K562 (cell line): ENCODE data around the gene AHSP. TPM values are rescaled to one million over a fixed set of nuclear protein-coding genes. Genes with fewer than 3 reads are reported as not detected.
"Not testable (repeated sequence)": the region's sequence is repeated elsewhere in the genome, so short reads cannot be mapped to it uniquely, and the experiment has no call there.

ENCODE experiments used
- ATAC-seq: fragments of 200-7000 bp; cut with Tn5 transposase; 3 replicates; pipeline ENCODE4 v1.9.1; 2020; ENCODE audit warnings: moderate library complexity
- BruUV-seq: library from RNA; stranded (reverse); fragments of 400-500 nt; replicated peaks from 2 replicates; lab custom pipeline; 2021; lab: Mats Ljungman, UMichigan
- CTCF ChIA-PET: fragments of 300-600 bp; formaldehyde crosslinking; extraction: SDS; loops from one replicate; lab custom pipeline; 2021; ENCODE audit warnings: low intra/inter-chr PET ratio; lab: Yijun Ruan, JAX
- POLR2A ChIA-PET: fragments of 300-600, 350-650 bp; sonication (Branson Sonifier 250); formaldehyde crosslinking; extraction: SDS; loops from one replicate; lab custom pipeline; 2021; ENCODE audit warnings: antibody characterized with exemption, inconsistent platforms; lab: Yijun Ruan, JAX
- DNase-seq, 4 experiments: peaks; one replicate each; pipeline versions ENCODE4 v3.0.0 to v3.0.0-alpha.2; 2011 to 2018; ENCODE audit warnings: low spot score in 3 of 4, mixed read lengths in 3 of 4; ENCODE audit errors: extremely low read depth in 1 of 4
- FAIRE-seq: peaks from 2 replicates; lab custom pipeline; 2011; peaks lifted over from hg19 to GRCh38; lab: Jason Lieb, UNC
- H2AFZ ChIP-seq: 2 replicates; pipeline ENCODE4 v1.6.0; 2011; ENCODE audit warnings: low read depth, low read length, control low read depth, inconsistent platforms
- H3K27ac ChIP-seq: fragments of 200-600 bp; 3 replicates; pipeline ENCODE4 v1.8.0; 2011; ENCODE audit warnings: low read depth, mild to moderate bottlenecking, control low read depth, inconsistent platforms, low read length, moderate library complexity, mixed read lengths; ENCODE audit errors: extremely low read depth
- H3K27me3 ChIP-seq, 2 experiments: fragments of 300-600 bp in 1 of 2; 2 replicates in 1 of 2; 3 replicates in 1 of 2; pipeline versions ENCODE4 v1.6.0 to v1.8.0; 2011; ENCODE audit warnings: inconsistent platforms in 2 of 2, low read length in 2 of 2, mild to moderate bottlenecking in 1 of 2, mixed read lengths in 1 of 2, moderate library complexity in 1 of 2; ENCODE audit not compliant: control insufficient read depth in 2 of 2, insufficient read depth in 2 of 2
- H3K36me3 ChIP-seq: fragments of 300-600 bp; 3 replicates; pipeline ENCODE4 v1.8.0; 2011; ENCODE audit warnings: mild to moderate bottlenecking, low read length, inconsistent platforms; ENCODE audit not compliant: control insufficient read depth, insufficient read depth
- H3K4me1 ChIP-seq, 2 experiments: fragments of 200-600 bp in 1 of 2; replicated peaks in 1 of 2; 2 replicates in 1 of 2; 3 replicates in 1 of 2; pipeline versions ENCODE4 v1.5.1 to v1.8.0; 2011; ENCODE audit warnings: inconsistent platforms in 2 of 2, low read length in 2 of 2, mild to moderate bottlenecking in 1 of 2, mixed read lengths in 1 of 2, moderate library complexity in 1 of 2; ENCODE audit not compliant: control insufficient read depth in 2 of 2, insufficient read depth in 2 of 2
- H3K4me2 ChIP-seq: 2 replicates; pipeline ENCODE4 v1.6.1; 2011; ENCODE audit warnings: low read length, control low read depth, inconsistent platforms, mixed read lengths; ENCODE audit not compliant: insufficient read depth
- H3K4me3 ChIP-seq: fragments of 200-600 bp; sonication (generic), shearing (Covaris generic); 2 replicates; pipeline ENCODE4 v1.5.1; 2016; ENCODE audit warnings: control low read depth, inconsistent platforms
- H3K79me2 ChIP-seq: fragments of 200-600 bp; 3 replicates; pipeline ENCODE4 v1.8.0; 2011; ENCODE audit warnings: low read length, inconsistent platforms; ENCODE audit not compliant: control insufficient read depth, insufficient read depth
- H3K9ac ChIP-seq, 2 experiments: 2 replicates each; pipeline versions ENCODE4 v1.6.0 to v1.6.1; 2011; ENCODE audit warnings: low read depth in 2 of 2, low read length in 2 of 2, control low read depth in 1 of 2, inconsistent platforms in 1 of 2, mild to moderate bottlenecking in 1 of 2, mixed read lengths in 1 of 2; ENCODE audit not compliant: insufficient read depth in 1 of 2
- H3K9me1 ChIP-seq: one replicate; pipeline ENCODE4 v1.6.0; 2011; ENCODE audit warnings: inconsistent platforms, mild to moderate bottlenecking, low read length, moderate library complexity; ENCODE audit not compliant: control insufficient read depth, insufficient read depth
- H3K9me3 ChIP-seq: replicated peaks from 2 replicates; pipeline ENCODE4 v1.5.1; 2011; ENCODE audit warnings: low read depth, low read length, inconsistent platforms; ENCODE audit not compliant: control insufficient read depth, insufficient read depth
- H4K20me1 ChIP-seq: replicated peaks from 2 replicates; pipeline ENCODE4 v1.6.1; 2011; ENCODE audit warnings: low read length, inconsistent platforms, mixed read lengths; ENCODE audit not compliant: control insufficient read depth, insufficient read depth
- CHD4 ChIP-seq: fragments of 200-600 bp; sonication (generic); IDR thresholded peaks from 3 replicates; pipeline ENCODE4 v1.6.1; 2012; ENCODE audit warnings: low read depth, mild to moderate bottlenecking, mixed read lengths, low read length, inconsistent platforms; ENCODE audit not compliant: insufficient read depth, insufficient replicate concordance, poor library complexity, severe bottlenecking
- POLR2G ChIP-seq: fragments of 200-400 bp; formaldehyde crosslinking; IDR thresholded peaks from 2 replicates; pipeline ENCODE4 v1.6.1; 2017; ENCODE audit warnings: low read depth, mild to moderate bottlenecking, antibody characterized with exemption, low read length, moderate library complexity
- WGBS: fragments of 100-300 bp; shearing (Covaris generic); methylation state at CpG from one replicate; pipeline ENCODE4 v1.1.6; 2016; ENCODE audit warnings: low coverage, mixed read lengths; ENCODE audit not compliant: insufficient coverage; ENCODE audit errors: missing lambda C conversion rate; 5-methylcytosine and 5-hydroxymethylcytosine counted together
- in situ Hi-C: fragments of 300-500 bp; cut with MboI; formaldehyde crosslinking; loops from 4 replicates; pipeline ENCODE4 v1.15.0; 2018; ENCODE audit warnings: inconsistent platforms, mixed read lengths
- intact Hi-C: fragments of 100-400 bp; cut with micrococcal nuclease; formaldehyde crosslinking; loops from 2 replicates; pipeline ENCODE4 v1.14.2; 2022
- polyA plus RNA-seq, 8 experiments: library from polyadenylated mRNA; depleted of rRNA in 4 of 8; stranded (reverse) in 5 of 8; unstranded in 3 of 8; fragments of >200 nt; fragmentation: Nextera tagmentation in 2 of 8; fragmentation: Illumina TruSeq in 1 of 8; extraction: Ambion mirVana in 2 of 8; extraction: Trizol in 1 of 8; gene quantifications; 2 replicates each; pipeline versions ENCODE4 v1.2.1 to v1.2.3, GENCODE V29; 2011 to 2014; ENCODE audit warnings: inconsistent platforms in 1 of 8, missing spikeins in 1 of 8
- total RNA-seq, 7 experiments: library from RNA; depleted of rRNA in 6 of 7; stranded (reverse); fragments of >200 nt in 6 of 7; fragmentation: Illumina TruSeq in 2 of 7; extraction: Trizol in 2 of 7; gene quantifications; 2 replicates each; pipeline versions ENCODE4 v1.2.1 to v1.2.3, GENCODE V29; 2011 to 2021; ENCODE audit warnings: low replicate concordance in 1 of 7
- TF ChIP-seq, protein P1 (sequence below): IDR thresholded peaks from 2 replicates; pipeline ENCODE4 v1.6.1; 2016; ENCODE audit warnings: missing genetic modification characterization, missing compliant biosample characterization

AHSP gene
- total and polyA plus RNA-seq, 9 of the 15 experiments (the other 6 are each of a cell fraction or from before 2014, with no cell fraction given): 6.6 to 99.1 (median 25.8) TPM

DNA sequence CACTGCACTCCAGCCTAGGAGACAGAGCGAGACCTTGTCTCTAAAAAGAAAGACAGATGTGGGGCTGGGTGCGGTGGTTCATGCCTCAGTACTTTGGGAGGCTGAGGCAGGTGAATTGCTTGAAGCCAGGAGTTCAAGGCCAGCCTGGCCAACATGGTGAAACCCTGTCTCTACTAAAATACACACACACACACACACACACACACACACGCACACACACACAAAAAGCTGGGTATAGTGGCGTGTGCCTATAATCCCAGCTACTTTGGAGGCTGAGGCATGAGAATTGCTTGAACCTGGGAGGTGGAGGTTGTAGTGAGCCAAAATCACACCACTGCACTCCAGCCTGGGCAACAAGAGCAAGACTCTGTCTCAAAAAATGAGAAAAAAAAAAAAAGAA is 43.7 kb upstream of the AHSP start:
- intact Hi-C loops, H3K9me3 ChIP-seq, H3K36me3 ChIP-seq, H3K79me2 ChIP-seq, H3K27ac ChIP-seq, H3K9me1 ChIP-seq, H3K9ac ChIP-seq, H2AFZ ChIP-seq, H3K4me2 ChIP-seq, H3K4me3 ChIP-seq, in situ Hi-C loops, ATAC-seq, FAIRE-seq, BruUV-seq, H3K27me3 ChIP-seq, DNase-seq, H4K20me1 ChIP-seq: not testable (repeated sequence)
- H3K4me1 ChIP-seq: peaks cover 17 to 27% of the 10 kb centered on the region in 2 experiments
- 61% methylated on average over 4 of the region's 4 CpGs for WGBS
- ChIA-PET POLR2A (interaction anchor here (1.0 kb wide), 1 partner anchor 15 kb away, joined by 3 read pairs; no protein-coding TSS in a partner anchor), CTCF (interaction anchor here (0.7 kb wide), 1 partner anchor 226 kb away, joined by 4 read pairs; no protein-coding TSS in a partner anchor)

DNA sequence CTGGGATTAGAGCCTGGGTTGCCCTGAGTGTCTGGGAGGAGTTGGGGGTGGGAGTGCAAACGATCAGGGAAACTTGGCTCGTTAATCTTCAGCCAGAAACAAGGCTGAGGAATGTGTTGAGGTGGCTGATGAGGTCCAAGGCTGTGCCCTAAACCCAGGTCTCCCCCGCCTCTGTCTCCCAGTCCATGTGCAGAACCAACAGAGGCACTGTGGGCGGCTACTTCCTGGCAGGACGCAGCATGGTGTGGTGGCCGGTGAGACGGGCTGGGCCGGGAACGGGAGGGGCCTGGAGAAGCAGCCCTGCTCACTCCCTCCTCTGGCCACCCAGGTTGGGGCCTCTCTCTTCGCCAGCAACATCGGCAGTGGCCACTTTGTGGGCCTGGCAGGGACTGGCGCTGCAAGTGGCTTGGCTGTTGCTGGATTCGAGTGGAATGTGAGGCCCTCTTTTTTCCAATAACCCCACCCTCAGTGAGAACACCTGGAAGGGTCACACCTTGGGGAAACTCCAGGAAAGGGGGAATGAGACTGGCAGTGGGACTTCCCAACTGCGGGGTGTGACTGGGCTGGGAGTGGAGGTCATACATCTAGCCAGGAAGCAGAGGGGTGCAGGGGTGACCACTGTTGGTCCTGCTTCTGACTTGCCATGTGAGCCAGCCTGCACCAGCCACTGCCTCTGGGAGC is 43.1 kb upstream of the AHSP start:
- intact Hi-C loops: no loop called here
- Histone ChIP-seq H3K9me1 (no peaks in the 10 kb centered on the region), H3K4me3 (no peak overlapping the region), H3K4me1 (peaks cover 17 to 26% of the 10 kb centered on the region in 2 experiments), H3K27ac (no peak overlapping the region), H4K20me1 (no peaks in the 10 kb centered on the region), H2AFZ (peak overlapping the region; percentile 69), H3K79me2 (no peaks in the 10 kb centered on the region), H3K27me3 (no peaks in the 10 kb centered on the region), H3K9ac (peak overlapping the region in 1 of 2 experiments; percentile 86; a peak in 1 of 4 replicates), H3K4me2 (no peak overlapping the region), H3K9me3 (no peaks in the 10 kb centered on the region), H3K36me3 (no peaks in the 10 kb centered on the region; the same call in 1 of the 3 replicates)
- in situ Hi-C loops: no loop called here
- FAIRE-seq: no peak
- POLR2A ChIA-PET: interaction anchor here (0.7 to 4.3 kb wide), 5 partner anchors 11 to 69 kb away, joined by 3 to 20 read pairs (median 3); partner anchors contain the start of gene RUSF1
- no TSS peak for BruUV-seq
- TF ChIP-seq CHD4: no peak
- peak; percentile 53 for TF ChIP-seq POLR2G
- TF ChIP-seq, protein P1, sequence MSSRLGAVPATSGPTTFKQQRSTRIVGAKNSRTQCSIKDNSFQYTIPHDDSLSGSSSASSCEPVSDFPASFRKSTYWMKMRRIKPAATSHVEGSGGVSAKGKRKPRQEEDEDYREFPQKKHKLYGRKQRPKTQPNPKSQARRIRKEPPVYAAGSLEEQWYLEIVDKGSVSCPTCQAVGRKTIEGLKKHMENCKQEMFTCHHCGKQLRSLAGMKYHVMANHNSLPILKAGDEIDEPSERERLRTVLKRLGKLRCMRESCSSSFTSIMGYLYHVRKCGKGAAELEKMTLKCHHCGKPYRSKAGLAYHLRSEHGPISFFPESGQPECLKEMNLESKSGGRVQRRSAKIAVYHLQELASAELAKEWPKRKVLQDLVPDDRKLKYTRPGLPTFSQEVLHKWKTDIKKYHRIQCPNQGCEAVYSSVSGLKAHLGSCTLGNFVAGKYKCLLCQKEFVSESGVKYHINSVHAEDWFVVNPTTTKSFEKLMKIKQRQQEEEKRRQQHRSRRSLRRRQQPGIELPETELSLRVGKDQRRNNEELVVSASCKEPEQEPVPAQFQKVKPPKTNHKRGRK (tag): no peak
- WGBS: 28% methylated on average over 14 of the region's 14 CpGs
- CTCF ChIA-PET: interaction anchor here (0.7 kb wide), 1 partner anchor 225 kb away, joined by 4 read pairs; no protein-coding TSS in a partner anchor
- ATAC-seq: peak; percentile 74
- DNase-seq: peak; percentile 32 to 42 (median 38)
